CD4-positive, alpha-beta T cell (primary cell): ENCODE data around the gene TEX29. TPM values are rescaled to one million over a fixed set of nuclear protein-coding genes. Genes with fewer than 3 reads are reported as not detected.

ENCODE experiments used
- ATAC-seq: fragments of 200-7000 bp; cut with Tn5 transposase; one replicate; pipeline ENCODE4 v1.10.0; 2022; ENCODE audit warnings: mild to moderate bottlenecking; ENCODE audit not compliant: poor library complexity
- CTCF ChIA-PET: fragments of 350-600 bp; sonication (Branson Sonifier 250); formaldehyde crosslinking; loops from one replicate; lab custom pipeline; 2021; ENCODE audit warnings: antibody characterized with exemption, inconsistent platforms; lab: Charles Lee
- POLR2A ChIA-PET: fragments of 350-600 bp; sonication (Branson Sonifier 250); formaldehyde crosslinking; loops from one replicate; lab custom pipeline; 2021; ENCODE audit warnings: antibody characterized with exemption, inconsistent platforms; lab: Charles Lee
- DNase-seq, 14 experiments: peaks; one replicate each; pipeline ENCODE4 v3.0.0-alpha.2; 2013 to 2020; ENCODE audit warnings: mixed read lengths in 2 of 14
- H3K27ac ChIP-seq, 2 donors: one replicate each; pipeline versions ENCODE4 v1.5.1 to v1.7.0; 2013; ENCODE audit warnings: low read length in 2 of 2, low read depth in 1 of 2, mild to moderate bottlenecking in 1 of 2
- H3K27me3 ChIP-seq, 2 experiments: 1 replicate in 1 of 2; 2 replicates in 1 of 2; pipeline versions ENCODE4 v1.6.1 to v1.7.0; 2013; ENCODE audit warnings: low read length in 2 of 2, control low read depth in 1 of 2, mild to moderate bottlenecking in 1 of 2, moderate library complexity in 1 of 2; ENCODE audit not compliant: insufficient read depth in 2 of 2, control insufficient read depth in 1 of 2
- H3K36me3 ChIP-seq: one replicate; pipeline ENCODE4 v1.6.1; 2013; ENCODE audit warnings: low read length, control low read depth; ENCODE audit not compliant: insufficient read depth
- H3K4me1 ChIP-seq: one replicate; pipeline ENCODE4 v1.6.1; 2013; ENCODE audit warnings: low read length, control low read depth; ENCODE audit not compliant: insufficient read depth
- H3K4me3 ChIP-seq: one replicate; pipeline ENCODE4 v1.5.1; 2013; ENCODE audit warnings: mild to moderate bottlenecking, low read length, moderate library complexity
- H3K9me3 ChIP-seq, 2 experiments: 1 replicate in 1 of 2; 2 replicates in 1 of 2; pipeline versions ENCODE4 v1.6.1 to v1.7.0; 2013; ENCODE audit warnings: low read length in 2 of 2, mild to moderate bottlenecking in 2 of 2, control low read depth in 1 of 2, moderate library complexity in 1 of 2; ENCODE audit not compliant: control insufficient read depth in 1 of 2, insufficient read depth in 1 of 2
- H3K27ac Mint-ChIP-seq: one replicate; pipeline ENCODE4 v1.8.0; 2020; ENCODE audit warnings: mixed read lengths
- H3K27me3 Mint-ChIP-seq: one replicate; pipeline ENCODE4 v1.8.0; 2021; ENCODE audit warnings: mixed read lengths
- H3K36me3 Mint-ChIP-seq: one replicate; pipeline ENCODE4 v1.8.0; 2021; ENCODE audit warnings: low read depth, mixed read lengths
- H3K4me1 Mint-ChIP-seq: one replicate; pipeline ENCODE4 v1.8.0; 2021; ENCODE audit warnings: low read depth, mixed read lengths
- H3K4me3 Mint-ChIP-seq: one replicate; pipeline ENCODE4 v1.8.0; 2020; ENCODE audit warnings: mild to moderate bottlenecking, mixed read lengths
- H3K9me3 Mint-ChIP-seq: one replicate; pipeline ENCODE4 v1.8.0; 2020; ENCODE audit warnings: mixed read lengths
- CTCF ChIP-seq: fragments of 200-600 bp; IDR thresholded peaks from one replicate; pipeline ENCODE4 v1.8.0; 2022; ENCODE audit warnings: antibody characterized with exemption, mild to moderate bottlenecking
- intact Hi-C, 2 experiments: fragments of 100-400 bp; cut with DNase I in 1 of 2; cut with micrococcal nuclease in 1 of 2; formaldehyde crosslinking; loops; one replicate each; pipeline versions ENCODE4 v1.15.1 to v1.9.0; 2023 to 2025; cut with DNase I, micrococcal nuclease
- total RNA-seq, 174 experiments: library from RNA in 2 of 174; stranded (reverse) in 2 of 174; gene quantifications; one replicate each; pipeline ENCODE4 v1.2.3 and lab custom pipeline; 2021 to 2026

The TEX29 gene
- total RNA-seq, 2 experiments from 2014 or later: 0.52 to 1.0 TPM

DNA sequence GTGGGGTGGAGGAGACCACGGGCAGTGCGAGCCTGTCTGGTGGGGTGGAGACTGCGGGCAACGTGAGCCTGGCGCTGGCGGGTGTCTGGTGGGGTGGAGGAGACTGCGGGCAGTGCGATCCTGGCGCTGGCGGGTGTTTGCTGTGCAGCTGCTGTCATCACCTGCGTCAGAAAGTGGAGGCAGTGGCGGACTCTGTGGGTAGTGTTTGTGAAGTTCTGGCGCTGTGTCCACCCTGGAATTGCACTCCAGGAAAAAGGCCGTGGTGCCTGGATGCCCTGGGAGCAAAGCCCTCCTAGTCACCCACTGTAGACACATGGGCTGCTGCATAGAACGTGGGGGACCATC lies 6.2 kb downstream of the TEX29 start:
- H3K27me3 Mint-ChIP-seq: no peaks in the 10 kb centered on the region
- Histone ChIP-seq H3K4me3 (no peak overlapping the region), H3K4me1 (no peaks in the 10 kb centered on the region), H3K27ac (no peak overlapping the region), H3K27me3 (no peaks in the 10 kb centered on the region), H3K9me3 (no peaks in the 10 kb centered on the region), H3K36me3 (no peaks in the 10 kb centered on the region)
- no peak overlapping the region for H3K4me3 Mint-ChIP-seq
- no peak for TF ChIP-seq CTCF
- H3K9me3 Mint-ChIP-seq: no peaks in the 10 kb centered on the region
- peaks cover 7% of the 10 kb centered on the region for H3K4me1 Mint-ChIP-seq
- no peak overlapping the region for H3K27ac Mint-ChIP-seq
- ATAC-seq (no peak), DNase-seq (no peak)
- no peaks in the 10 kb centered on the region for H3K36me3 Mint-ChIP-seq
- ChIA-PET CTCF (no interaction called here), POLR2A (no interaction called here)
- intact Hi-C loops: no loop called here

DNA sequence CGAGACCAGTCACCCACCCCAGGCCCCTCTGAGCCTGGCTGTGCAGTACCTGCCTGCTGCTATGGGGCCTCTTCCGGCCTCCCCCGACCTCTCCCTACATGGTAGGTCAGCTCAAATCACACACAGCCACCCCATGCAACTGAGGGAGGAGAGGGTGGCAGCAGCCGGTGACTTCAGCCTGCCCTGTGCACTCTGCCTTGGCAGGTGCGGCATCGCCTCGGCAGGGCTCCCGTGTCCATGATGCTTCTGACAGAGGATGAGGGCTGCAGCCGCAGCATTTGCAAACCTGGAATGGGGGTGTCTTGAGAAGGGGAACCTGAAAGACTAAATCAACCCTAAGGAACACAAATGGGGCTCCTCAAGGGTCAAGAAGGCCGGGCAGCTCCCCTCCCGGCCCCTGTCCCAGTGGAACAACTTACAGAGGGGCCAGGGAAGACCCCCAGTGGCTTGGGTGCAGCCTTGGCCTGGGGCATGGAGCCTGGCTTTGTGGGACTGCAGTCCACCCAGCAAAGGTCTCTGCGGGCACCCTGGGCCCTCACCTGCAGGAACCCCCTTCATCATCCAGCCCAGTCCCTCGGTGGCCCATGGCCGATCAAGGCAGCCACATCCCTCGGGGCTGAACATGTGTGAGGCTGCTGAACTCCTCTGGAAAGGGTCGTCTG lies 6.7 kb downstream of the TEX29 start:
- Mint-ChIP-seq H3K9me3 (no peaks in the 10 kb centered on the region), H3K36me3 (no peaks in the 10 kb centered on the region), H3K27ac (no peak overlapping the region), H3K4me3 (no peak overlapping the region), H3K4me1 (peaks cover 7% of the 10 kb centered on the region), H3K27me3 (no peaks in the 10 kb centered on the region)
- DNase-seq: no peak
- intact Hi-C loops: no loop called here
- no peak for ATAC-seq
- H3K9me3 ChIP-seq: no peaks in the 10 kb centered on the region
- H3K4me3 ChIP-seq: no peak overlapping the region
- no peak overlapping the region for H3K27ac ChIP-seq
- no peaks in the 10 kb centered on the region for H3K4me1 ChIP-seq
- no peaks in the 10 kb centered on the region for H3K27me3 ChIP-seq
- TF ChIP-seq CTCF: no peak
- ChIA-PET POLR2A (no interaction called here), CTCF (no interaction called here)
- no peaks in the 10 kb centered on the region for H3K36me3 ChIP-seq

- no peaks in the 10 kb centered on the region for H3K27me3 ChIP-seq
- no peaks in the 10 kb centered on the region for H3K36me3 Mint-ChIP-seq
- CTCF ChIA-PET: no interaction called here
- H3K4me1 ChIP-seq: no peaks in the 10 kb centered on the region
- no peaks in the 10 kb centered on the region for H3K27me3 Mint-ChIP-seq
- no peak for DNase-seq
- H3K4me1 Mint-ChIP-seq: peaks cover 7% of the 10 kb centered on the region
- no peak overlapping the region for H3K27ac ChIP-seq
- TF ChIP-seq CTCF: no peak
- intact Hi-C loops: no loop called here
- no peak overlapping the region for H3K4me3 Mint-ChIP-seq
- H3K27ac Mint-ChIP-seq: no peak overlapping the region
- POLR2A ChIA-PET: no interaction called here
- no peak for ATAC-seq
- no peak overlapping the region for H3K4me3 ChIP-seq
- no peaks in the 10 kb centered on the region for H3K9me3 ChIP-seq
- H3K9me3 Mint-ChIP-seq: peaks cover 6% of the 10 kb centered on the region
- no peaks in the 10 kb centered on the region for H3K36me3 ChIP-seq
Observed at GRCh38 chr13:111327730-111328573, 7.5 kb downstream of the TEX29 start.
